Liver (tissue), 3 donors: ENCODE results near the gene NRIP1.

Experiments used
- EGR1 ChIP-seq, 2 donors: IDR thresholded peaks; 2 replicates each; pipeline ENCODE4 v1.6.1; 2016 to 2018; ENCODE audit warnings: antibody characterized with exemption in 2 of 2, low read depth in 2 of 2
- FOXA1 ChIP-seq: IDR thresholded peaks from 2 replicates; pipeline ENCODE4 v1.6.1; 2016; ENCODE audit warnings: antibody characterized with exemption
- JUND ChIP-seq, 2 donors: IDR thresholded peaks; 2 replicates each; pipeline ENCODE4 v1.6.1; 2016; ENCODE audit warnings: antibody characterized with exemption in 2 of 2
- MAX ChIP-seq: IDR thresholded peaks from 2 replicates; pipeline ENCODE4 v1.6.1; 2016; ENCODE audit warnings: antibody characterized with exemption
- NR2F2 ChIP-seq: IDR thresholded peaks from 2 replicates; pipeline ENCODE4 v1.6.1; 2016; ENCODE audit warnings: antibody characterized with exemption
- RAD21 ChIP-seq, 2 donors: IDR thresholded peaks; 2 replicates each; pipeline ENCODE4 v1.6.1; 2016; ENCODE audit warnings: antibody characterized with exemption in 2 of 2, mild to moderate bottlenecking in 2 of 2
- REST ChIP-seq: IDR thresholded peaks from 2 replicates; pipeline ENCODE4 v1.6.1; 2016; ENCODE audit warnings: antibody characterized with exemption, mild to moderate bottlenecking
- SP1 ChIP-seq: IDR thresholded peaks from 2 replicates; pipeline ENCODE4 v1.6.1; 2018; ENCODE audit warnings: antibody characterized with exemption, mild to moderate bottlenecking
- TAF1 ChIP-seq: conservative IDR thresholded peaks from 2 replicates; pipeline ENCODE4 v1.6.1; 2016; ENCODE audit warnings: antibody characterized with exemption, mild to moderate bottlenecking
- YY1 ChIP-seq: IDR thresholded peaks from 2 replicates; pipeline ENCODE4 v1.6.1; 2016; ENCODE audit warnings: antibody characterized with exemption, mild to moderate bottlenecking
- TF ChIP-seq, protein P1 (sequence below): fragments of 150-350 bp; IDR thresholded peaks from 2 replicates; pipeline ENCODE4 v1.5.1; 2017; ENCODE audit warnings: improper control_type of control experiment, low read depth, low read length; ENCODE audit not compliant: missing input control
- TF ChIP-seq, protein P2 (sequence below): IDR thresholded peaks from 2 replicates; pipeline ENCODE4 v1.6.1; 2016; ENCODE audit warnings: antibody characterized with exemption
- donor health status: healthy.
- donor health status: healthy.

DNA sequence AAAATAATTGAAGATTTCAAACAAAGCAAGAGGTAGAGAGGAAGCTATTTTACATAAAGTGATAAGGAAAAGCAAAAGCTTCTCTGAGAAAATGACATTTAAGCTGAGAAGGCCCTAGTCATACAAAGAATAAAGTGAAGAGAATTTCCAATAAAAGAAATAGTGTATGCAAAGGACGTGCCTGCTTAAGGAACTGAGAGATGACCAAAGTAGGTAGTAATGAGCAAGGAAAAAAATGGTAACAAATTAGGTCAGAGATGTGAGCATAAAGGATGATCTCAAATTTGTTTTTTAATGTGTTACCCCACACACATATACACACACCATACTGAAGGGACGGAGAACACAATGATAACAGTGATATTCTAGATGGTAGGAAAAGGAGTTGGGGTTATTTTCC, 46.4 kb downstream of the NRIP1 start:
- TF ChIP-seq, protein P1, sequence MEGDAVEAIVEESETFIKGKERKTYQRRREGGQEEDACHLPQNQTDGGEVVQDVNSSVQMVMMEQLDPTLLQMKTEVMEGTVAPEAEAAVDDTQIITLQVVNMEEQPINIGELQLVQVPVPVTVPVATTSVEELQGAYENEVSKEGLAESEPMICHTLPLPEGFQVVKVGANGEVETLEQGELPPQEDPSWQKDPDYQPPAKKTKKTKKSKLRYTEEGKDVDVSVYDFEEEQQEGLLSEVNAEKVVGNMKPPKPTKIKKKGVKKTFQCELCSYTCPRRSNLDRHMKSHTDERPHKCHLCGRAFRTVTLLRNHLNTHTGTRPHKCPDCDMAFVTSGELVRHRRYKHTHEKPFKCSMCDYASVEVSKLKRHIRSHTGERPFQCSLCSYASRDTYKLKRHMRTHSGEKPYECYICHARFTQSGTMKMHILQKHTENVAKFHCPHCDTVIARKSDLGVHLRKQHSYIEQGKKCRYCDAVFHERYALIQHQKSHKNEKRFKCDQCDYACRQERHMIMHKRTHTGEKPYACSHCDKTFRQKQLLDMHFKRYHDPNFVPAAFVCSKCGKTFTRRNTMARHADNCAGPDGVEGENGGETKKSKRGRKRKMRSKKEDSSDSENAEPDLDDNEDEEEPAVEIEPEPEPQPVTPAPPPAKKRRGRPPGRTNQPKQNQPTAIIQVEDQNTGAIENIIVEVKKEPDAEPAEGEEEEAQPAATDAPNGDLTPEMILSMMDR: no peak
- TF ChIP-seq TAF1: no peak
- TF ChIP-seq YY1: no peak
- no peak for TF ChIP-seq SP1
- no peak for TF ChIP-seq FOXA1
- TF ChIP-seq EGR1 (IDR thresholded peaks at IDR 0.05; ENCODE audit: low read depth in 2 of 2): no peak
- TF ChIP-seq JUND (IDR thresholded peaks at IDR 0.05): no peak
- no peak for TF ChIP-seq RAD21 (IDR thresholded peaks at IDR 0.05)
- TF ChIP-seq MAX: no peak
- no peak for TF ChIP-seq REST
- TF ChIP-seq, protein P2, sequence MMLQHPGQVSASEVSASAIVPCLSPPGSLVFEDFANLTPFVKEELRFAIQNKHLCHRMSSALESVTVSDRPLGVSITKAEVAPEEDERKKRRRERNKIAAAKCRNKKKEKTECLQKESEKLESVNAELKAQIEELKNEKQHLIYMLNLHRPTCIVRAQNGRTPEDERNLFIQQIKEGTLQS: no peak
- no peak for TF ChIP-seq NR2F2
